Osteoblast (primary cell): ENCODE results near the gene NAPG. TPM values are rescaled to one million over a fixed set of nuclear protein-coding genes. Genes with fewer than 3 reads are reported as not detected.

ENCODE experiments used
- DNase-seq: peaks from one replicate; pipeline ENCODE4 v3.0.0; 2011; ENCODE audit warnings: low spot score, mixed read lengths; ENCODE audit not compliant: insufficient read length; ENCODE audit errors: missing footprints
- H2AFZ ChIP-seq: 2 replicates; pipeline ENCODE4 v1.6.0; 2011; ENCODE audit warnings: mild to moderate bottlenecking, low read length
- H3K27ac ChIP-seq: 2 replicates; pipeline ENCODE4 v1.5.1; 2011; ENCODE audit warnings: mild to moderate bottlenecking, low read depth, low read length, moderate library complexity
- H3K27me3 ChIP-seq: 2 replicates; pipeline ENCODE4 v1.6.0; 2012; ENCODE audit warnings: mild to moderate bottlenecking, control low read depth, inconsistent platforms, low read length, moderate library complexity; ENCODE audit not compliant: insufficient read depth
- H3K36me3 ChIP-seq: 2 replicates; pipeline ENCODE4 v1.5.1; 2011; ENCODE audit warnings: mild to moderate bottlenecking, low read length, control low read depth, moderate library complexity; ENCODE audit not compliant: insufficient read depth
- H3K4me1 ChIP-seq: 2 replicates; pipeline ENCODE4 v1.5.1; 2011; ENCODE audit warnings: mild to moderate bottlenecking, low read length, control low read depth, moderate library complexity; ENCODE audit not compliant: insufficient read depth
- H3K4me2 ChIP-seq: 2 replicates; pipeline ENCODE4 v1.6.0; 2011; ENCODE audit warnings: mild to moderate bottlenecking, low read length; ENCODE audit not compliant: insufficient read depth
- H3K4me3 ChIP-seq: fragments of 200-600 bp; sonication (generic); 3 replicates; pipeline ENCODE4 v1.5.1; 2012; ENCODE audit warnings: mild to moderate bottlenecking, low read length, inconsistent platforms; ENCODE audit not compliant: insufficient read depth
- H3K79me2 ChIP-seq: 2 replicates; pipeline ENCODE4 v1.6.0; 2012; ENCODE audit warnings: mild to moderate bottlenecking, low read length, control low read depth, inconsistent platforms; ENCODE audit not compliant: insufficient read depth
- H3K9me3 ChIP-seq: 2 replicates; pipeline ENCODE4 v1.5.1; 2011; ENCODE audit warnings: low read depth, low read length, control low read depth
- H4K20me1 ChIP-seq: 2 replicates; pipeline ENCODE4 v1.6.0; 2012; ENCODE audit warnings: mild to moderate bottlenecking, low read length, control low read depth; ENCODE audit not compliant: insufficient read depth
- total RNA-seq: library from RNA; depleted of rRNA; stranded (reverse); fragments of >200 nt; gene quantifications from 2 replicates; pipeline ENCODE4 v1.2.3, GENCODE V29; 2012
- TF ChIP-seq, protein P1 (sequence below): IDR thresholded peaks from 2 replicates; pipeline ENCODE4 v1.5.1; 2011; ENCODE audit warnings: mild to moderate bottlenecking, low read depth, low read length, moderate library complexity; ENCODE audit errors: extremely low read depth

Gene NAPG
- total RNA-seq, 1 donor: 47.4 TPM

DNA sequence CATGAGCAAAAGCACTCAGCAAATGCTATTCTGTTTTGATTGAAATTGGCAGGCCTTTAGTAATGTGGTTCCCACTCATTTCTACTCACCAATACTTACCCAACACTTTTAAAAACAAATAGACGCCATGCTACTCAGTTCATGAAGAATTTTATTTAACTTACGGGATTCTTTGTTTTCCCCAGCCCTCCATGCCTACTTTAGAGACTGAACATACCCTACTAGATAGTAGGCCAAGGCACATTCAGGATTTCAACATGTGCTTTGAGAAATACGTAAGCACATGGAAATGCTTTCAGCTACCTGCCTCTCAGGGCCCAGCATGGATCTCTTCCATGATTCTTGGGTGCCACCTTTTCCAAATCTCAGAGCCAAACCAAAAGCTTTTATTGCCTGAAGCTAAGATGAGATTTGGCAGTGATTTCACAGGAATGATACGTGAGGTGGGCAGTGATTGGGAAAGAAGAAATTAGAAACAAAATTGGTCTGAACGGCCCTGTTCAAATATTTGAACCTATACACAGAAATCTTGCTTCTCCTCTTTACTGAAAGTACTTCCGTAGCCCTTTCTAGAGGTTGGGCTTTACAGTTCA lies 31.4 kb downstream of the NAPG start:
- Histone ChIP-seq H3K27ac (no peak overlapping the region), H3K4me1 (peaks cover 4% of the 10 kb centered on the region), H3K79me2 (no peaks in the 10 kb centered on the region), H2AFZ (no peak overlapping the region), H4K20me1 (peaks cover 2% of the 10 kb centered on the region), H3K9me3 (no peaks in the 10 kb centered on the region), H3K4me3 (no peak overlapping the region), H3K4me2 (no peak overlapping the region), H3K36me3 (peaks cover 48% of the 10 kb centered on the region), H3K27me3 (no peaks in the 10 kb centered on the region)
- TF ChIP-seq, protein P1, sequence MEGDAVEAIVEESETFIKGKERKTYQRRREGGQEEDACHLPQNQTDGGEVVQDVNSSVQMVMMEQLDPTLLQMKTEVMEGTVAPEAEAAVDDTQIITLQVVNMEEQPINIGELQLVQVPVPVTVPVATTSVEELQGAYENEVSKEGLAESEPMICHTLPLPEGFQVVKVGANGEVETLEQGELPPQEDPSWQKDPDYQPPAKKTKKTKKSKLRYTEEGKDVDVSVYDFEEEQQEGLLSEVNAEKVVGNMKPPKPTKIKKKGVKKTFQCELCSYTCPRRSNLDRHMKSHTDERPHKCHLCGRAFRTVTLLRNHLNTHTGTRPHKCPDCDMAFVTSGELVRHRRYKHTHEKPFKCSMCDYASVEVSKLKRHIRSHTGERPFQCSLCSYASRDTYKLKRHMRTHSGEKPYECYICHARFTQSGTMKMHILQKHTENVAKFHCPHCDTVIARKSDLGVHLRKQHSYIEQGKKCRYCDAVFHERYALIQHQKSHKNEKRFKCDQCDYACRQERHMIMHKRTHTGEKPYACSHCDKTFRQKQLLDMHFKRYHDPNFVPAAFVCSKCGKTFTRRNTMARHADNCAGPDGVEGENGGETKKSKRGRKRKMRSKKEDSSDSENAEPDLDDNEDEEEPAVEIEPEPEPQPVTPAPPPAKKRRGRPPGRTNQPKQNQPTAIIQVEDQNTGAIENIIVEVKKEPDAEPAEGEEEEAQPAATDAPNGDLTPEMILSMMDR: no peak
- no peak for DNase-seq

DNA sequence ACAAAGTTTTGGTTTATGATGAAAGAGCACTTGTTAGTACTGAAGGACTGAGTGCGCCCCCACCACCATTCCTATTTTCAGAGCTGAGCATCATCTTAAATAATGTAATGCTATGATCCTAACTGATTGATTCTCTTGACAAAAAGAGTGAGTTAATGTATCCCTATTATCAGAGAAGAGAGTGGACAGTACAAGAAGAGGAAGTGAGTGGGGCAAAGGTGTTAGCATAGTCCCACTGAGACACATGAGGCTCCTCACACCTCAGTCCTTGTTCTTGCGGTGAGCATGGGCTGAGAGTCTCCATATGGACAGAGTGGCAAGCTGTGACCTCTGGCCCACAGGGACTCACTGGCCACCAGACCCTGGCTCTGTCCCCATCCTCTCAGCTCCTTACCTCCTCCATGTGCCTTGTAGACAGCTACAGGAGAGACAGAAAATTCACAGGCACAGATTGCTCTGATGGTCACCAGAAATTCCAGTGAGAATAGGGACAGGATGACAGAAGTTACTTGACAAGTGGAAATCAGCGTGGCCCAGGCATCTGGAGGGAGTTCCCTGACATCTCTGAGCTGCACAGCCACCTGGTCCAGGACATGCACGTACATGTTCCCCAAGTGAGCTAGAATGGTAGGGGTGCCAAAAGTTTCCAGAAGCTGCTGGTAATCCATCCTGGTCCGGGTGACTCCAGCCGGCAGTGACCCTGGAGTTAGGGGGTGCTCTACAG lies 32.6 kb downstream of the NAPG start:
- TF ChIP-seq, protein P1: no peak
- H3K4me2 ChIP-seq: no peak overlapping the region
- H3K27ac ChIP-seq: no peak overlapping the region
- H3K4me3 ChIP-seq: no peak overlapping the region
- H3K79me2 ChIP-seq: no peaks in the 10 kb centered on the region
- no peak overlapping the region for H2AFZ ChIP-seq
- DNase-seq: no peak
- no peaks in the 10 kb centered on the region for H3K27me3 ChIP-seq
- H3K4me1 ChIP-seq: peaks cover 13% of the 10 kb centered on the region
- H3K36me3 ChIP-seq: peaks cover 35% of the 10 kb centered on the region
- H3K9me3 ChIP-seq: no peaks in the 10 kb centered on the region
- H4K20me1 ChIP-seq: peaks cover 2% of the 10 kb centered on the region

GRCh38 chr18:10558967-10559298 lies 33.1 kb downstream of the NAPG start:
- H3K79me2 ChIP-seq: no peaks in the 10 kb centered on the region
- TF ChIP-seq, protein P1: no peak
- H2AFZ ChIP-seq: no peak overlapping the region
- DNase-seq: no peak
- H3K4me1 ChIP-seq: peaks cover 13% of the 10 kb centered on the region
- H3K27me3 ChIP-seq: no peaks in the 10 kb centered on the region
- H3K4me3 ChIP-seq: no peak overlapping the region
- no peak overlapping the region for H3K4me2 ChIP-seq
- peaks cover 2% of the 10 kb centered on the region for H4K20me1 ChIP-seq
- H3K9me3 ChIP-seq: no peaks in the 10 kb centered on the region
- no peak overlapping the region for H3K27ac ChIP-seq
- peaks cover 30% of the 10 kb centered on the region for H3K36me3 ChIP-seq

DNA sequence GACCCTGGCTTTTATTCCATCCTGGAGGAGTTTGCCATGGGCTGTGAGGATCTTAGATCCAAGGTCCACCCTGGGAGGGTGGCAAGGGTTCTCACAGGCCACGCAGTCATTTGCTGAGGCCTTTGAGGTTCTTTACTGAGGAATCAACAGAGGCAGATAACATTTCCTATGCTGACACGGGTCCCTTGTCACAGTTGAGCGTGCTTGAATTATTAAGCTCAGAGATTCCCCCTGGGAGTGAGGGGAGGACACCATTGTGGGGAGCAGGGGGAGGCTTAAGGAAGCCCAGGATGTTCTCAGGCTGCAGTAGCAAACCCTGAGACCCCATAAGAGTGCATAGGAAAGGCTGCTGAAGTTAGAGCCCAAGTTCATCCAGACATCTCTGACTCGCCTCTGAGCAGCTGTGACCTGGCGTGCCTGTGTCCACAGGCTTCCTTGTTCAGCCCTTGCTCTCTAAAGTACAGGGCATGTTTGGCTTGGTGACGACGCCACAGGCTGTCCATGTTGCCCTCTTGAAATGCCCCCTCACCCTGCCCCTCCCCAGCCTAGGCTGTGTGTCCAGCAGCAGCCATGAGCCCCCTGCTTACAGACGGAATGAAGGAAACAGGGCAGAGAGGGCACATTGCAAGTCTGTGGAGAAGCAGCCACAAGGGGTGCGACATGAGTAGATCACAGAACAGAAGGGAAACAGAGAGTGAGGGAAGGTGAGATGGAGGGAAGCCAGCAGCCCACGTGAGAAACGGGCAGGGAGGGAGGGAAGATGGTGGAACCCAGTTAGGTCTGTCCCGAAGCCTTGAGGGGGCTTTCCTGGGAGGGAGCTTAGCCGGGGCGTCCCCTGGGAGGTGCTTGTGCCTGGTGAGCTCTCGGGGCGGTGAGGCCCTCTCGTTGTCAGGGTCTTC lies 34.0 kb downstream of the NAPG start:
- H3K4me2 ChIP-seq: peak overlapping the region; percentile 63
- no peak overlapping the region for H2AFZ ChIP-seq

More for the DNA sequence above, 34.0 kb downstream of the NAPG start:
- TF ChIP-seq, protein P1: no peak
- H4K20me1 ChIP-seq: peaks cover 2% of the 10 kb centered on the region
- peak overlapping the region; percentile 41 for H3K4me3 ChIP-seq
- no peaks in the 10 kb centered on the region for H3K9me3 ChIP-seq
- no peaks in the 10 kb centered on the region for H3K79me2 ChIP-seq
- DNase-seq: no peak
- H3K27me3 ChIP-seq: no peaks in the 10 kb centered on the region
- no peak overlapping the region for H3K27ac ChIP-seq
- H3K4me1 ChIP-seq: peaks cover 13% of the 10 kb centered on the region
- peaks cover 21% of the 10 kb centered on the region for H3K36me3 ChIP-seq
